Stimulated activated CD4-positive, alpha-beta T cell treated with anti-CD3 and anti-CD28 coated beads, Interleukin-12 subunit alpha, Interleukin-12 subunit beta, amount 100 ng/mL, for 4 hours (primary cell): ENCODE measurements around the gene OSBPL9.
"Not testable (repeated sequence)": the region's sequence is repeated elsewhere in the genome, so short reads cannot be mapped to it uniquely, and the experiment has no call there.

Experiments
- DNase-seq: peaks from one replicate; pipeline ENCODE4 v3.0.0-alpha.2; 2020

The OSBPL9 gene

GRCh38 chr1:51669816-51670215, 52.9 kb downstream of the OSBPL9 start:
- no peak for DNase-seq

GRCh38 chr1:51671527-51672325, 54.8 kb downstream of the OSBPL9 start:
- no peak for DNase-seq

- DNase-seq = no peak
These were observed 56.4 kb downstream of the OSBPL9 start for GRCh38 chr1:51673279-51673678.

GRCh38 chr1:51675177-51675780, 58.4 kb downstream of the OSBPL9 start:
- no peak for DNase-seq

GRCh38 chr1:51679435-51679834, 62.5 kb downstream of the OSBPL9 start:
- no peak for DNase-seq

GRCh38 chr1:51684776-51685175, 67.9 kb downstream of the OSBPL9 start:
- no peak for DNase-seq

- no peak for DNase-seq
These were observed 69.6 kb downstream of the OSBPL9 start for GRCh38 chr1:51686450-51686849.

GRCh38 chr1:51689075-51689440, 72.2 kb downstream of the OSBPL9 start:
- DNase-seq = no peak

GRCh38 chr1:51689643-51690042, 72.8 kb downstream of the OSBPL9 start:
- DNase-seq = no peak

GRCh38 chr1:51690285-51690961, 73.5 kb downstream of the OSBPL9 start:
- no peak for DNase-seq

GRCh38 chr1:51691920-51692319, 75.0 kb downstream of the OSBPL9 start:
- DNase-seq = no peak

GRCh38 chr1:51693419-51694155, 76.7 kb downstream of the OSBPL9 start:
- no peak for DNase-seq

GRCh38 chr1:51697166-51697565, 80.3 kb downstream of the OSBPL9 start:
- no peak for DNase-seq

- no peak for DNase-seq
These were observed 82.5 kb downstream of the OSBPL9 start for GRCh38 chr1:51699391-51699790.

GRCh38 chr1:51701782-51702181, 84.9 kb downstream of the OSBPL9 start:
- not testable (repeated sequence) for DNase-seq

- DNase-seq = not testable (repeated sequence)
These were observed 85.3 kb downstream of the OSBPL9 start for GRCh38 chr1:51702220-51702619.

GRCh38 chr1:51705035-51705434, 88.1 kb downstream of the OSBPL9 start:
- DNase-seq = no peak

GRCh38 chr1:51708911-51709760, 92.2 kb downstream of the OSBPL9 start:
- no peak for DNase-seq

- DNase-seq = no peak
These were observed 93.1 kb downstream of the OSBPL9 start for GRCh38 chr1:51709951-51710350.

GRCh38 chr1:51712590-51712989, 95.7 kb downstream of the OSBPL9 start:
- DNase-seq = no peak

GRCh38 chr1:51714374-51715019, 97.6 kb downstream of the OSBPL9 start:
- DNase-seq = no peak

- DNase-seq = no peak
These were observed 98.5 kb downstream of the OSBPL9 start for GRCh38 chr1:51715369-51715768.
